Epithelial cell of esophagus (primary cell): ENCODE results near the gene TSPAN31.
A peak's percentile ranks its signal among the peaks of the same experiment; 100 is the strongest.

Experiments
- DNase-seq: peaks from one replicate; pipeline ENCODE4 v3.0.0; 2010; ENCODE audit warnings: low read depth
- H3K4me3 ChIP-seq: 2 replicates; pipeline ENCODE4 v1.5.1; 2011; ENCODE audit warnings: mild to moderate bottlenecking, low read length, control low read depth
- TF ChIP-seq, protein P1 (sequence below): IDR thresholded peaks from 2 replicates; pipeline ENCODE4 v1.5.1; 2011; ENCODE audit warnings: low read depth, mild to moderate bottlenecking, low read length, control low read depth, inconsistent platforms; ENCODE audit not compliant: insufficient read depth; ENCODE audit errors: missing control alignments

Gene TSPAN31

DNA sequence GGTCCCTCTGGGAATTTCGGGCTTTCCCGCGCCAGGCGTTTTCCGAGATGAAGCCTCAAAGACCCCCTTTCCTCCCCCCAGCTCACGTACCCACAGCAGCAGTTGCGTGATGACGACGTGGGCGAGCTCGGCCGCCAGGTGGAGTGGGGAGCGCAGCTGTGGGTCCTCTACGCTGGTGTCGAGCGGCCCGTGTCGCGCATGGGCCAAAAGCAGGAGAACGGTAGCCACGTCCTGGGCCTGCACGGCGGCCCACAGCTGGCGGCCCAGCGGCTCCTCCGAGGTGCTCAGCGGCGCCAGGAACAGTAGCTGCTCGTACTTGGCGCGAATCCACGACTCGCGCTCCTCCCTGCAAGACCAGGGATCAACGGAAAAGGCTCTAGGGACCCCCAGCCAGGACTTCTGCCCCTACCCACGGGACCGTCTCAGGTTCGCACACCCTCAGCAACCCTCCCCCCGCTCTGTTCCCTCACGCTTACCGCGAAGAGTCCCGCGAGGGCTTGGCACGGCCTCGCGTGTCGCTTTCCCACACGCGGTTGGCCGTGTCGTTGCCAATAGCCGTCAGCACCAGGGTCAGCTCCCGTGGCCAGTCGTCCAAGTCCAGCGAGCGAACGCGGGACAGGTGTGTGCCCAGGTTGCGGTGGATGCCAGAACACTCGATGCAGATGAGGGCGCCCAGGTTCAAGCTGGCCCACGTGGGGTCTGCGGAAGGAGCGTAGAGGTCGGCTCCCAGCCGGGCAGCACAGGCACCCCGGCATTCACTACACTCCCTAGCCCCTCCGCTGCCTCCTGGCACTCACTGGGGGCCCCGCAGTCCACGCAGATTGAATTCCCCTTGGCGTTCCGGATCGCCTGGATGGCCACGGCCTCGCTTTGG, 17.7 kb upstream of the TSPAN31 start:
- peak; percentile 20 for DNase-seq
- peak overlapping the region; percentile 43 for H3K4me3 ChIP-seq

DNA sequence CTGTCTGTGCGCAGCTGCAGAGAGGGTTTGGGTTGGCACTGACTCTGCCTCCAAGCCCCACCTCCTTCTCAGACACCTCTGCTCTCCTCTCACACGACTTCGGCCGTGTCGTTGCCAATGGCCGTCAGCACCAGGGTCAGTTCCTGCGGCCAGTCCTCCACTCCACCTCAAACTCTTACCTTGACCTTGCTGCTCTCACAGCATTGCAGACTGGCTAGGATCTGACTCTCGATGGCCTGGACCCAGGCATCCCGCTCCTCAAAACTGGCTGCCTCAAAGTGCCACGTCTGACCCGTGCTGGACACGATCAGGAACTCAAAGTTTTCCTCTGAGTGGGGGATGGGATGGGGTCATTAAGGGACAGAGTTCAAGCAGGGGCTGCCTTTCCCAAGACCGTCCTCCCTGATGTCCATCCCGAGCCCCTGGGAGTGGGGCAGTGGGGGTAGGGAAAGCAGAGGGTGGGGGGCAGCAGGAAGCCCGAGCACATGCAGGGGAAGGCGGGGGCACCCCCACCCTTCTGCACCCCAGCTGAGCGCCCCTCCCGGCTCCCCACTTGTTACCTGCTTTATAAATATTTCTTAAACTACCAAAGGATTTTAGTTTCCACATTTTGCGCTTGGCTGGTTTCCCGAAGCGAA, 17.0 kb upstream of the TSPAN31 start:
- no peak for DNase-seq
- H3K4me3 ChIP-seq, result no peak overlapping the region
- TF ChIP-seq, protein P1, sequence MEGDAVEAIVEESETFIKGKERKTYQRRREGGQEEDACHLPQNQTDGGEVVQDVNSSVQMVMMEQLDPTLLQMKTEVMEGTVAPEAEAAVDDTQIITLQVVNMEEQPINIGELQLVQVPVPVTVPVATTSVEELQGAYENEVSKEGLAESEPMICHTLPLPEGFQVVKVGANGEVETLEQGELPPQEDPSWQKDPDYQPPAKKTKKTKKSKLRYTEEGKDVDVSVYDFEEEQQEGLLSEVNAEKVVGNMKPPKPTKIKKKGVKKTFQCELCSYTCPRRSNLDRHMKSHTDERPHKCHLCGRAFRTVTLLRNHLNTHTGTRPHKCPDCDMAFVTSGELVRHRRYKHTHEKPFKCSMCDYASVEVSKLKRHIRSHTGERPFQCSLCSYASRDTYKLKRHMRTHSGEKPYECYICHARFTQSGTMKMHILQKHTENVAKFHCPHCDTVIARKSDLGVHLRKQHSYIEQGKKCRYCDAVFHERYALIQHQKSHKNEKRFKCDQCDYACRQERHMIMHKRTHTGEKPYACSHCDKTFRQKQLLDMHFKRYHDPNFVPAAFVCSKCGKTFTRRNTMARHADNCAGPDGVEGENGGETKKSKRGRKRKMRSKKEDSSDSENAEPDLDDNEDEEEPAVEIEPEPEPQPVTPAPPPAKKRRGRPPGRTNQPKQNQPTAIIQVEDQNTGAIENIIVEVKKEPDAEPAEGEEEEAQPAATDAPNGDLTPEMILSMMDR, result no peak

More for the DNA sequence above, 17.7 kb upstream of the TSPAN31 start:
- TF ChIP-seq, protein P1, result peak; percentile 33

DNA sequence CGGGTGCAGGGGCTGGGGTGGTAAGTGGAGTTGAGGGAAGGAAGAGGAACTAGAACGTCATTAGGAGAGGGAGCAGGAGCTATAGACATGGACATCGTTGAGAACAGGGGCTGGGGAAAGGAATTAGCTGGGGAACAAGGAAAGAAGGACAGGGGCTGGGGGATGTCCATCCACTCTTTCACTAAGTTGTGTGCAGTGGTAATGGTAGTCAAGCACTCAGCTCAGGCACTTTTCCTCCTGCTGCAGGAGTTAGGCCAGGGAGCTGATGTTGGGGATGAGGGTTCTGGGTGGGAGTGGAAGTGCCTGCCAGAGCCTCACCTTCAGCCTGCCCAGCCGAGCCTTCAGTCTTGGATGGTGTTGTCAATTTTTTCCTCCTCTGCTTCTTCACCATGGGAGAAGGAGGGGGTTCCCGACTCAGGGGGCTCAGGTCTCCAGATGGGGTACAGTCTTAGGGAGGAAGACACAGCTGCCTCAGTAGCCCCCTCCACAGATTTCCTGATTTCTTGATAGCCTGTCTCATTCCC, 15.5 kb upstream of the TSPAN31 start:
- H3K4me3 ChIP-seq, result no peak overlapping the region
- TF ChIP-seq, protein P1, result no peak
- DNase-seq, result no peak

DNA sequence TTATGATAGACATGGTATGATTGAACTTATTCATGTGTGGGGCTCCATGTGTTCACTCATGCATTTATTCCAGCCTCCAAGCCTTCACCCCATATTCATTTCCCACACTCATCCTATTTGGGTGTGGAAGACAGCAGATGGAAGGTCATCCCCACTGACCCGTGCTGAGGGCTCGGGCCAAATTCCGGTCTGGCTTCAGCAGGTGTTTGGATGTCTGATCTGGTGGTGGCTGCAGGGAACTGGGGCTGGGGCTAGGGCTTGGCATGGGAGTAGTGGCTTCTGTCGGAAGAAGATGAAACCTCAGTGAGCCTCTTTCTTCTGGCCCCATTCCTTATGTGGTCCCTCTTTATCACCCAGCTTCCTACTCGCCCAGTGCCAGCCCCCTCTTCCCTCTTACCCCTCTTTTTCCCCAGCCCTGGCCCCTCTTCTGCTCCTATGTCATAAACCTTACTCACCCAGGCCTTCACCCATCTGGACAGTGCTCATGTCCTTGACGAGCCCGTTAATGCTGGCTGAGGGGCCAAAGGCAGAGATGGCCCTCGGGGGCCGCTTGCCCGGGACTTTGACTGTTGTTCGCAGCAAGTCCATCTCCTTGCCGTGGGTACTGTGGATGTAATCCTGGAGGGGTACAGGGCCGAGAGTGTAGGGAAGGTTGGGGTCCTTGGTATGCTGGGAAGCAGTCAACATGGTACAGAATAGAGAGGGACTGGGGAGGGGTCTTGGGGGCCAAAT, 14.3 kb upstream of the TSPAN31 start:
- TF ChIP-seq, protein P1, result no peak
- H3K4me3 ChIP-seq, result no peak overlapping the region
- no peak for DNase-seq

DNA sequence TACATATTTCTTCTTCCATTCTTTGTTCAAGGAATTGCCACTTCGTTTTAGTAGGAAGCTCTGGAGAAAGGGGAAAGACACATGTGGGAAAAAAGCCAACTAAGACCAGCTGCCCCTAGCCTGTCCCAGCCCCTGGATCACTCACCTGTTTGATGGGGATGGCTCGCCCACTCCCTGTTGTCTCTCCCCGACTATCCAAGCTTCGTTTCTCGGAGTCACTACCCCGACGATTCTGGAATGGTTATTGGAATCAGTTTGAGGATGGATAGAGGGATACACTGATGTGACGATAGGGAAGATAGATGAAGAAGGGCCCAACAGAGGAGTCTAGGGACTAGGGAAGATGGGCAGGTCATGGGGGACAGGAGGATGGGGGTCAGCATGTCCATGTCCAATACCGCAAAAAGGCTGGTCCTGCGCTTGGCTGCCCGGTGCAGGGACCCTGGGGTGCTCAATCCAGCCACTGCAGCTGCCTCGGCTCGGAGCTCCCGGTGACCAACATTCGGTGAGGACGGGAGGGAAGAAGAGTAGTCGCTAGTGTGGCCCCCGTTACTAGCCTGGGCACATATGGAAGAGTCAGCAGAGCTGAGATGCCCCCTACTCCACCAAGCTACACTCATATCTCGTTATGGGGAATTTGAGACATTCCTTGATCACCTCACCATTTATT, 13.3 kb upstream of the TSPAN31 start:
- TF ChIP-seq, protein P1, result no peak
- DNase-seq, result no peak
- H3K4me3 ChIP-seq, result no peak overlapping the region

DNA sequence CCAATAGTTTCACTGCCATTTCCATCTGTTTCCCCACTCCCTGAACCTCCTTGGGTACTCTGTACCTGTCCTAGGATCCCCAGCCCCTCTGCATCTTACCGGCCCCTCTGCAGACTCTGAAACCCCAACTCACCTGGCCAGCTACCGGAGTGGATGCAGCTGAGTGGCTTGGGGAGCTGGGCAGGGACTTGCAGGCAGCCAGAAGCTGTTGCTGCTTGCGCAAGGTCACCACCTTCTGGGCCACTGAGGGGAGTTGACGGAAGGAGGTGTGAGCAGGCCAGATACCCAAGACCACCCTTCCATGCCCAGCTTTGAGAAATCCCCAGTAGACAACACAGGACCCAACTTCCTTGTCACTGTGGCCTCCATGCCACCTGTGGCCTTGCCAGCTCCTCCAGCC, 12.6 kb upstream of the TSPAN31 start:
- TF ChIP-seq, protein P1, result no peak
- H3K4me3 ChIP-seq, result no peak overlapping the region
- no peak for DNase-seq
